ELR (cell line): Measurements from ENCODE around the gene IRX1.

Source experiments
- DNase-seq: peaks from one replicate; pipeline ENCODE4 v3.0.0-alpha.2; 2015; ENCODE audit warnings: low read depth

Gene IRX1

GRCh38 chr5:3595006-3595961 is at the start of gene IRX1:
Gene IRX1 (plus strand): TSS chr5:3595832. CDS start chr5:3596106, 274 bp downstream.
- DNase-seq: no peak

- no peak for DNase-seq
These were observed 49.6 kb upstream of the IRX1 start for GRCh38 chr5:3546028-3546427.

- no peak for DNase-seq
These were observed 31.5 kb upstream of the IRX1 start for GRCh38 chr5:3564116-3564515.

- no peak for DNase-seq
These were observed 30.7 kb upstream of the IRX1 start for GRCh38 chr5:3564827-3565518.

GRCh38 chr5:3584724-3585531 is 10.7 kb upstream of the IRX1 start:
- DNase-seq: no peak

GRCh38 chr5:3590161-3590966 is 5.3 kb upstream of the IRX1 start:
- DNase-seq: no peak

GRCh38 chr5:3590967-3591900 is 4.4 kb upstream of the IRX1 start:
- DNase-seq: no peak

- DNase-seq: no peak
These were observed 3.3 kb upstream of the IRX1 start for GRCh38 chr5:3592298-3592697.

- no peak for DNase-seq
These were observed 1.7 kb upstream of the IRX1 start for GRCh38 chr5:3593771-3594509.

- DNase-seq: no peak
These were observed 1.1 kb upstream of the IRX1 start for GRCh38 chr5:3594510-3595005.

GRCh38 chr5:3596261-3596825 is 711 bp downstream of the IRX1 start:
- no peak for DNase-seq

GRCh38 chr5:3596857-3597166 is 1.2 kb downstream of the IRX1 start:
- no peak for DNase-seq

- no peak for DNase-seq
These were observed 1.8 kb downstream of the IRX1 start for GRCh38 chr5:3597167-3598007.

- DNase-seq: no peak
These were observed 2.6 kb downstream of the IRX1 start for GRCh38 chr5:3598207-3598606.

GRCh38 chr5:3598769-3599211 is 3.2 kb downstream of the IRX1 start:
- no peak for DNase-seq

- DNase-seq: no peak
These were observed 3.8 kb downstream of the IRX1 start for GRCh38 chr5:3599226-3600105.
